H9 (cell line): Measurements from ENCODE around the gene JMJD7. TPM values are rescaled to one million over a fixed set of nuclear protein-coding genes. Genes with fewer than 3 reads are reported as not detected.

Experiments used
- DNase-seq: peaks from one replicate; pipeline ENCODE4 v3.0.0-alpha.2; 2017
- H2AFZ ChIP-seq: one replicate; pipeline ENCODE4 v1.6.1; 2013; ENCODE audit warnings: mild to moderate bottlenecking, low read length, control low read depth, moderate library complexity
- H2AK5ac ChIP-seq: 2 replicates; pipeline ENCODE4 v1.6.1; 2013; ENCODE audit warnings: low read length, control low read depth, mixed read lengths; ENCODE audit not compliant: insufficient read length
- H2BK120ac ChIP-seq: one replicate; pipeline ENCODE4 v1.6.1; 2013; ENCODE audit warnings: low read depth, mild to moderate bottlenecking, low read length, control low read depth, inconsistent platforms; ENCODE audit not compliant: poor library complexity, severe bottlenecking
- H2BK12ac ChIP-seq: 2 replicates; pipeline ENCODE4 v1.6.1; 2013; ENCODE audit warnings: low read length, control low read depth, mixed read lengths, low read depth; ENCODE audit not compliant: insufficient read length
- H2BK15ac ChIP-seq: 2 replicates; pipeline ENCODE4 v1.6.1; 2013; ENCODE audit warnings: low read depth, low read length, control low read depth
- H2BK20ac ChIP-seq: one replicate; pipeline ENCODE4 v1.6.1; 2013; ENCODE audit warnings: low read depth, mild to moderate bottlenecking, low read length, control low read depth, inconsistent platforms; ENCODE audit not compliant: poor library complexity, severe bottlenecking
- H2BK5ac ChIP-seq: 2 replicates; pipeline ENCODE4 v1.6.1; 2013; ENCODE audit warnings: low read length, control low read depth, mixed read lengths; ENCODE audit not compliant: insufficient read length
- H3K14ac ChIP-seq: 2 replicates; pipeline ENCODE4 v1.6.1; 2013; ENCODE audit warnings: low read length, control low read depth; ENCODE audit not compliant: insufficient read depth
- H3K18ac ChIP-seq: 2 replicates; pipeline ENCODE4 v1.6.1; 2013; ENCODE audit warnings: low read depth, mild to moderate bottlenecking, mixed read lengths, low read length, control low read depth; ENCODE audit not compliant: insufficient read length
- H3K23ac ChIP-seq: 2 replicates; pipeline ENCODE4 v1.6.1; 2013; ENCODE audit warnings: low read length, control low read depth, mixed read lengths, low read depth; ENCODE audit not compliant: insufficient read length
- H3K23me2 ChIP-seq: 2 replicates; pipeline ENCODE4 v1.6.1; 2013; ENCODE audit warnings: low read depth, mild to moderate bottlenecking, mixed read lengths, low read length, control low read depth; ENCODE audit not compliant: insufficient read length, poor library complexity, severe bottlenecking
- H3K27ac ChIP-seq: 2 replicates; pipeline ENCODE4 v1.5.1; 2013; ENCODE audit warnings: low read length, control low read depth, mixed read lengths, low read depth; ENCODE audit not compliant: insufficient read length
- H3K27me3 ChIP-seq: 2 replicates; pipeline ENCODE4 v1.6.1; 2013; ENCODE audit warnings: low read length, control low read depth, inconsistent platforms; ENCODE audit not compliant: insufficient read depth
- H3K4ac ChIP-seq: 2 replicates; pipeline ENCODE4 v1.6.1; 2013; ENCODE audit warnings: low read depth, mild to moderate bottlenecking, control low read depth, inconsistent platforms, low read length, moderate library complexity
- H3K4me1 ChIP-seq: 2 replicates; pipeline ENCODE4 v1.6.1; 2013; ENCODE audit warnings: low read length, control low read depth, inconsistent platforms; ENCODE audit not compliant: insufficient read depth
- H3K4me2 ChIP-seq: 2 replicates; pipeline ENCODE4 v1.6.1; 2013; ENCODE audit warnings: low read length, control low read depth, mixed read lengths; ENCODE audit not compliant: insufficient read length, insufficient read depth
- H3K56ac ChIP-seq: 2 replicates; pipeline ENCODE4 v1.6.1; 2013; ENCODE audit warnings: low read depth, mild to moderate bottlenecking, mixed read lengths, low read length, control low read depth; ENCODE audit not compliant: insufficient read length
- H3K79me1 ChIP-seq: 2 replicates; pipeline ENCODE4 v1.6.1; 2013; ENCODE audit warnings: low read depth, mild to moderate bottlenecking, moderate library complexity, low read length, control low read depth, inconsistent platforms; ENCODE audit not compliant: insufficient read depth, poor library complexity, severe bottlenecking
- H3K79me2 ChIP-seq: 2 replicates; pipeline ENCODE4 v1.6.1; 2013; ENCODE audit warnings: low read length, control low read depth, inconsistent platforms; ENCODE audit not compliant: insufficient read depth
- H3K9ac ChIP-seq: 2 replicates; pipeline ENCODE4 v1.6.1; 2013; ENCODE audit warnings: low read length, control low read depth, mixed read lengths; ENCODE audit not compliant: insufficient read length; ENCODE audit errors: extremely low read depth
- H3K9me3 ChIP-seq: one replicate; pipeline ENCODE4 v1.6.1; 2013; ENCODE audit warnings: low read depth, low read length, inconsistent platforms; ENCODE audit not compliant: control insufficient read depth
- H3T11ph ChIP-seq: one replicate; pipeline ENCODE4 v1.6.1; 2013; ENCODE audit warnings: mild to moderate bottlenecking, low read length, control low read depth, inconsistent platforms
- H4K20me1 ChIP-seq: one replicate; pipeline ENCODE4 v1.6.1; 2013; ENCODE audit not compliant: control insufficient read depth, insufficient read length, insufficient read depth
- H4K5ac ChIP-seq: 2 replicates; pipeline ENCODE4 v1.6.1; 2013; ENCODE audit warnings: low read depth, mild to moderate bottlenecking, mixed read lengths, low read length, control low read depth; ENCODE audit not compliant: insufficient read length
- H4K8ac ChIP-seq: replicated peaks from 2 replicates; pipeline ENCODE4 v1.6.1; 2013; ENCODE audit warnings: low read length, control low read depth, mixed read lengths, low read depth; ENCODE audit not compliant: insufficient read length
- H4K91ac ChIP-seq: 2 replicates; pipeline ENCODE4 v1.6.1; 2013; ENCODE audit warnings: low read depth, mild to moderate bottlenecking, moderate library complexity, mixed read lengths, low read length, control low read depth; ENCODE audit not compliant: insufficient read length
- H3K27ac Mint-ChIP-seq, 3 experiments: 2 replicates in 2 of 3; 3 replicates in 1 of 3; pipeline ENCODE4 v1.8.0; 2020 to 2021; ENCODE audit warnings: mixed read lengths in 3 of 3, mild to moderate bottlenecking in 1 of 3, moderate library complexity in 1 of 3
- H3K27me3 Mint-ChIP-seq: 2 replicates; pipeline ENCODE4 v1.8.0; 2021; ENCODE audit warnings: low read depth, mild to moderate bottlenecking, moderate library complexity, mixed read lengths
- H3K36me3 Mint-ChIP-seq, 3 experiments: 2 replicates in 2 of 3; 3 replicates in 1 of 3; pipeline ENCODE4 v1.8.0; 2020 to 2021; ENCODE audit warnings: low read depth in 3 of 3, mixed read lengths in 3 of 3; ENCODE audit not compliant: insufficient read depth in 1 of 3
- H3K4me1 Mint-ChIP-seq, 2 experiments: 2 replicates each; pipeline ENCODE4 v1.8.0; 2020; ENCODE audit warnings: mixed read lengths in 2 of 2
- H3K4me3 Mint-ChIP-seq, 2 experiments: 2 replicates in 1 of 2; 3 replicates in 1 of 2; pipeline ENCODE4 v1.8.0; 2020 to 2021; ENCODE audit warnings: mild to moderate bottlenecking in 2 of 2, mixed read lengths in 2 of 2, moderate library complexity in 1 of 2
- H3K9me3 Mint-ChIP-seq, 2 experiments: 2 replicates in 1 of 2; 3 replicates in 1 of 2; pipeline ENCODE4 v1.8.0; 2020; ENCODE audit warnings: mild to moderate bottlenecking in 2 of 2, mixed read lengths in 2 of 2, moderate library complexity in 1 of 2
- CTCF ChIP-seq: fragments of 200-600 bp; sonication (generic); conservative IDR thresholded peaks from 3 replicates; pipeline ENCODE4 v1.8.0; 2021; ENCODE audit warnings: antibody characterized with exemption, mild to moderate bottlenecking
- WGBS: extraction: QIAGEN DNeasy Blood & Tissue Kit; methylation state at CpG from one replicate; pipeline ENCODE4 v1.1.7; 2013; ENCODE audit warnings: missing lambda C conversion rate, low lambda C conversion rate, mixed read lengths; ENCODE audit not compliant: insufficient read length; ENCODE audit errors: extremely low coverage; 5-methylcytosine and 5-hydroxymethylcytosine counted together
- total RNA-seq: library from RNA; stranded (reverse); gene quantifications from 2 replicates; pipeline ENCODE4 v1.2.1, GENCODE V29; 2021

The JMJD7 gene
- total RNA-seq, 1 experiment from 2014 or later, result 13.3 TPM

GRCh38 chr15:41783296-41783695 is 44.6 kb upstream of the JMJD7 start:
- Histone ChIP-seq H3K79me1 (no peaks in the 10 kb centered on the region), H2BK120ac (no peak overlapping the region), H3K9ac (no peak overlapping the region), H2BK15ac (no peak overlapping the region), H3K27ac (no peak overlapping the region), H3K18ac (no peak overlapping the region), H3K79me2 (no peaks in the 10 kb centered on the region), H3K14ac (no peak overlapping the region), H3K27me3 (no peaks in the 10 kb centered on the region), H3K4me2 (no peak overlapping the region), H3T11ph (no peak overlapping the region), H3K23ac (no peak overlapping the region), H4K5ac (no peak overlapping the region), H2BK20ac (no peak overlapping the region), H3K4me1 (peaks cover 8% of the 10 kb centered on the region; the same call in 1 of the 2 replicates), H3K23me2 (no peaks in the 10 kb centered on the region), H3K56ac (no peak overlapping the region), H3K9me3 (no peaks in the 10 kb centered on the region), H2AK5ac (no peak overlapping the region), H4K8ac (no peak overlapping the region), H2AFZ (no peak overlapping the region), H3K4ac (no peak overlapping the region), H2BK12ac (no peak overlapping the region), H4K91ac (no peak overlapping the region), H4K20me1 (no peaks in the 10 kb centered on the region), H2BK5ac (no peak overlapping the region)
- Mint-ChIP-seq H3K27ac (peak overlapping the region in 2 of 3 experiments; percentile 22 to 41; a peak in 2 of 7 replicates), H3K27me3 (no peaks in the 10 kb centered on the region; the same call in 1 of the 2 replicates), H3K4me1 (peaks cover 34 to 42% of the 10 kb centered on the region in 2 experiments), H3K36me3 (peaks cover 0 to 2% (median 0%) of the 10 kb centered on the region in 3 experiments; a peak in 1 of 7 replicates), H3K9me3 (no peaks in the 10 kb centered on the region), H3K4me3 (no peak overlapping the region)
- no CpG with 5 or more reads among the region's 1 CpG for WGBS
- DNase-seq, result no peak
- TF ChIP-seq CTCF, result no peak
